Stimulated activated CD4-positive, alpha-beta T cell treated with anti-CD3 and anti-CD28 coated beads, Interleukin-4, amount 100 ng/mL, for 4 hours (primary cell): ENCODE results near the gene OXT.
"Not testable (repeated sequence)": the region's sequence is repeated elsewhere in the genome, so short reads cannot be mapped to it uniquely, and the experiment has no call there.

Experiments
- DNase-seq, 2 experiments: peaks; one replicate each; pipeline ENCODE4 v3.0.0-alpha.2; 2020

OXT gene

GRCh38 chr20:3071610-3072529 is at the start of gene OXT:
Gene OXT, plus strand, starts transcription at chr20:3071620. Its CDS starts 36 bp downstream, at chr20:3071656.
- DNase-seq = peak; percentile 71 to 73

GRCh38 chr20:3021777-3022176 is 49.6 kb upstream of the OXT start:
- DNase-seq = no peak

DNA sequence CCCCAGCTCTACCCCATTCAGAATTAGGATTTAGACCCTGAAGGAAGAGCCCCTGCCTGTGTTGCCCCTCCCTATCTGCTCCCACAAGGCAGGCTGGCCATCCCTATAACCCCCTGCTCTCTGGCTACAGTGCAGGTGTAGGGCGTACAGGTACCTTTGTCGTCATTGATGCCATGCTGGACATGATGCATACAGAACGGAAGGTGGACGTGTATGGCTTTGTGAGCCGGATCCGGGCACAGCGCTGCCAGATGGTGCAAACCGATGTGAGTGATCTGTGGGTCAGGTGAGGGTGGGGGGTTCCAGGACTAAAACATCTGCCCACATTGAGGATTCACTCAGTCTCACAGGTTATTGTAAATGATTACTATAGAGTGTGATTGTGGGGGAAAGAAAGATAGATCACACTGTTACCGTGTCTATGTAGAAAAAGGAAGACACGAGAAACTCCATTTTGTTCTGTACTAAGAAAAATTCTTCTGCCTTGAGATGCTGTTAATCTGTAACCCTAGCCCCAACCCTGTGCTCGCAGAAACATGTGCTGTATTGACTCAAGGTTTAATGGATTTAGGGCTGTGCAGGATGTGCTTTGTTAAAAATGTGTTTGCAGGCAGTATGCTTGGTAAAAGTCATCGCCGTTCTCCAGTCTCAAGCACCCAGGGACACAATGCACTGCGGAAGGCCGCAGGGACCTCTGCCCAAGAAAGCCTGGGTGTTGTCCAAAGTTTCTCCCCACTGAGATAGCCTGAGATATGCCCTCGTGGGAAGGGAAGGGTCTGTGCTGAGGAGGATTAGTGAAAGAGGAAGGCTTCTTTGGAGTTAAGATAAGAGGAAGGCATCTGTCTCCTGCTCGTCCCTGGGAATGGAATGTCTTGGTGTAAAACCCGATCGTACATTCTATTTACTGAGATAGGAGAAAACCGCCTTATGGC is 48.6 kb upstream of the OXT start:
- not testable (repeated sequence) for DNase-seq

GRCh38 chr20:3027987-3028386 is 43.4 kb upstream of the OXT start:
- no peak for DNase-seq

GRCh38 chr20:3031524-3032147 is 39.8 kb upstream of the OXT start:
- no peak for DNase-seq

- DNase-seq = no peak
Observed at GRCh38 chr20:3032624-3033023, 38.8 kb upstream of the OXT start.

- DNase-seq = no peak
Observed at GRCh38 chr20:3037654-3038053, 33.8 kb upstream of the OXT start.

DNA sequence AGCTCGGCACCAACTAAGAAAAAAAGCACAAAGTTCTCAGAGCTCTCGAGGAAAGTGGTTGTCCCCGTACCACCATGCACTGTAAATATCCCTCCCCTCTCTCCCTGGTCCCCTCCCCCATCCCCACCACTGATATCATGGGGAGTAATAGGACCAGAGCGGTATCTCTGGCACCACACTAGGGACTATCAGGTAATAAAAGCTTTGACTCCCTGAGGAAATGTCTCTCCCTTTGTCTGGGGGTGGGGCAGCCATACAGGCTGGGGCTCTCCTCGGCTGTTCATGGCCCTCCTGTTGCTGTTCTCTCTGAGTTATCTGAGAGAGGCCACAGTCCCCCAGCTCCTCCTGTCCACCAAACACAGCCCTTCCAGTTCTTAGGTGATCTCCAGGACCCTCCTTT is 33.0 kb upstream of the OXT start:
- DNase-seq = no peak

DNA sequence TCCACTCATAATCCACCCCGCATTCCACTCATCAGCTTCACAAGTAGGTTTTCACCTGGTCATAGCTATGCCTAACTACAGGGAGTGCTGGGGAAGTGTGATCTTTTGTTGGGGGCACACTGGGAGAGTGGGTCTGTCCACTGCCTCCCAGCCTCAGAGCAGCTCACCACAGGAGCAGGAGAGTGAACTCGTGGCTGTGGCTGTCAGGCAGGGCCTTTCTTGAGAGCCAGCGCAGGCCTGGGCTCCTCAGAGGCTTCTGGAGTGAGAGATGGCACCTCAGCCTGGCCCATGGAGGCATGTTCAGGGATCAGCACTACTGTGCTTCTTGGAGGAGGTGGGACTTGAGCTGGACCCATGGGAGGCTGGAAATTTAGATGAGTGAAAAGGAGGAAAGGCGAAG is 32.0 kb upstream of the OXT start:
- no peak for DNase-seq

GRCh38 chr20:3040086-3040485 is 31.3 kb upstream of the OXT start:
- no peak for DNase-seq

- DNase-seq = no peak
Observed at GRCh38 chr20:3041854-3042409, 29.5 kb upstream of the OXT start.

GRCh38 chr20:3042625-3043024 is 28.8 kb upstream of the OXT start:
- no peak for DNase-seq

GRCh38 chr20:3043322-3043721 is 28.1 kb upstream of the OXT start, which contains the start of gene GNRH2:
Gene GNRH2, plus strand, starts transcription at chr20:3043622. Its CDS starts 793 bp downstream, at chr20:3044415.
- no peak for DNase-seq

DNA sequence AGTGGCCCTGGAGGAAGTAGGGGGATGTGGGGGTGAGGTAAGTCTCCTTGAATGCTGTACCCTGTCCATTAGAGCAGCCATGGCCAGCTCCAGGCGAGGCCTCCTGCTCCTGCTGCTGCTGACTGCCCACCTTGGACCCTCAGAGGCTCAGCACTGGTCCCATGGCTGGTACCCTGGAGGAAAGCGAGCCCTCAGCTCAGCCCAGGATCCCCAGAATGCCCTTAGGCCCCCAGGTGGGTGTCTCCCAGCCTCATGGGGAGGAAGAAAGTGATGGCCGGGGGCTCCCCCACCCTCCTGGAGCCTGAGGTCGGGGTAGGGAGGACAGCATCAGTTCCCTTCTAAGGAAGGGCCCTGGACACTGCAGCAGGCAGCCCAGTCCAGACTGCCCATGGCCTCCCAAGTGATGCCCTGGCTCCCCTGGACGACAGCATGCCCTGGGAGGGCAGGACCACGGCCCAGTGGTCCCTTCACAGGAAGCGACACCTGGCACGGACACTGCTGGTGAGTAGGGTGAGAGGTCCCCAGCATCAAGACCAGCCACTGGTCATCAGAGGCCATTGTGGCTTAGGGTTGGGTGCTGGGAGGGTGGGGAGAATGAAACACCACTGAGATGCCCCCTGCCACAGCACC is 27.0 kb upstream of the OXT start:
- DNase-seq = no peak

- peak in 1 of 2 experiments; percentile 53 for DNase-seq
Observed at GRCh38 chr20:3045042-3045815, 26.2 kb upstream of the OXT start.

- peak; percentile 78 to 83 for DNase-seq
Observed at GRCh38 chr20:3045816-3046676, 25.4 kb upstream of the OXT start, which contains the start of gene MRPS26. Gene MRPS26, plus strand, starts transcription at chr20:3046052. Its CDS starts 17 bp downstream, at chr20:3046069.

DNA sequence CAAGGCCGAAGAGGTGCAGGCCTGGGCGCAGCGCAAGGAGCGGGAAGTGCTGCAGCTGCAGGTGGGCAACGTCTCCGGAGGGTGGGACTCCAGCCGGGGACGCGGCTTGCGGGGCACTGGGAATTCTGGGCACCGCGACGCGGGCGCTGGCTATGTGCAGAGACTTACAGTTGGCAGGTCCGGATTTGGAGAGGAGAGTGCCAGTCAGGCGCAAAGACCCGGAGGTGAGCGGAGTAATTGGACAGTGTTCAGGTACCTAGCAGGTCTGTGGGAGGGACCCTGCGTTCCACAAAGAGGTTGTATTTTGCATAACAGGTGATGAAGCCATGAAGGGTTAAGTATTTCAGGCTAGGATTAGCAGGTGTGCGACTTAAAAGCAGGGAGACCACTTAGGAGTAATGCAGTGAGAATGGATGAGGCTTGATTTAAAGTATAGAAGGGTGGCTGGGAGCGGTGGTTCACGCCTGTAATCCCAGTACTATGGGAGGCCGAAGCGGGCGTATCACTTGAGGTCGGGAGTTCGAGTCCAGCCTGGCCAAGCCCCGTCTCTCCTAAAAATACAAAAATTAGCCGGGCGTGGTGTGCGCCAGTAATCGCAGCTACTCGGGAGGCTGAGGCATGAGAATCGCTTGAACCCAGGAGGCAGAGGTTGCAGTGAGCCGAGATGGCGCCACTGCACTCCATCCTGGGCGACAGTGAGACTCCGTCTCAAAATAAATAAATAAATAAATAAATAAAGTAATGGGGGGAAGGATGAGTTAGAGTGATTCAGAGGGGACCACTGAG is 24.6 kb upstream of the OXT start:
- no peak for DNase-seq

GRCh38 chr20:3047486-3048419 is 23.7 kb upstream of the OXT start:
- DNase-seq = no peak
